ENCODE measurements around the gene NREP.

The NREP gene

GRCh38 chr5:111795142-111795541 lies 38.1 kb upstream of the NREP start:
- Histone ChIP-seq H3K27me3 (ENCODE audit: insufficient read depth, low read depth, severe bottlenecking) (no peaks in the 10 kb centered on the region), H3K36me3 (no peaks in the 10 kb centered on the region), H3K9me3 (ENCODE audit: severe bottlenecking) (no peaks in the 10 kb centered on the region), H3K27ac (no peak overlapping the region), H3K4me3 (ENCODE audit: low read depth, low read length) (no peak overlapping the region)
- no peak for DNase-seq
- TF ChIP-seq CTCF (IDR thresholded peaks at IDR 0.05; ENCODE audit: low read depth, low read length), result no peak

GRCh38 chr5:111792471-111793058 lies 35.6 kb upstream of the NREP start:
- Histone ChIP-seq H3K36me3 (no peaks in the 10 kb centered on the region), H3K27me3 (ENCODE audit: insufficient read depth, low read depth, severe bottlenecking) (no peaks in the 10 kb centered on the region), H3K4me3 (ENCODE audit: low read depth, low read length) (no peak overlapping the region), H3K9me3 (ENCODE audit: severe bottlenecking) (no peaks in the 10 kb centered on the region), H3K27ac (no peak overlapping the region)
- DNase-seq, result no peak
- TF ChIP-seq CTCF (IDR thresholded peaks at IDR 0.05; ENCODE audit: low read depth, low read length), result no peak

- no peaks in the 10 kb centered on the region for H3K9me3 ChIP-seq (ENCODE audit: severe bottlenecking)
- no peaks in the 10 kb centered on the region for H3K27me3 ChIP-seq (ENCODE audit: insufficient read depth, low read depth, severe bottlenecking)
- no peak for TF ChIP-seq CTCF (IDR thresholded peaks at IDR 0.05; ENCODE audit: low read depth, low read length)
- no peak overlapping the region for H3K4me3 ChIP-seq (ENCODE audit: low read depth, low read length)
- H3K27ac ChIP-seq, result no peak overlapping the region
- no peaks in the 10 kb centered on the region for H3K36me3 ChIP-seq
- DNase-seq, result no peak
Observed at GRCh38 chr5:111790295-111790694, 33.3 kb upstream of the NREP start.

GRCh38 chr5:111787006-111787405 lies 30.0 kb upstream of the NREP start:
- Histone ChIP-seq H3K9me3 (ENCODE audit: severe bottlenecking) (no peaks in the 10 kb centered on the region), H3K27ac (no peak overlapping the region), H3K4me3 (ENCODE audit: low read depth, low read length) (no peak overlapping the region), H3K36me3 (no peaks in the 10 kb centered on the region), H3K27me3 (ENCODE audit: insufficient read depth, low read depth, severe bottlenecking) (no peaks in the 10 kb centered on the region)
- DNase-seq, result no peak
- TF ChIP-seq CTCF (IDR thresholded peaks at IDR 0.05; ENCODE audit: low read depth, low read length), result no peak

GRCh38 chr5:111784491-111785181 lies 27.6 kb upstream of the NREP start:
- Histone ChIP-seq H3K4me3 (ENCODE audit: low read depth, low read length) (no peak overlapping the region), H3K9me3 (ENCODE audit: severe bottlenecking) (no peaks in the 10 kb centered on the region), H3K27ac (no peak overlapping the region), H3K36me3 (no peaks in the 10 kb centered on the region), H3K27me3 (ENCODE audit: insufficient read depth, low read depth, severe bottlenecking) (no peaks in the 10 kb centered on the region)
- TF ChIP-seq CTCF (IDR thresholded peaks at IDR 0.05; ENCODE audit: low read depth, low read length), result no peak
- DNase-seq, result no peak

GRCh38 chr5:111783537-111783936 lies 26.5 kb upstream of the NREP start:
- H3K27ac ChIP-seq, result no peak overlapping the region
- no peaks in the 10 kb centered on the region for H3K27me3 ChIP-seq (ENCODE audit: insufficient read depth, low read depth, severe bottlenecking)
- no peaks in the 10 kb centered on the region for H3K36me3 ChIP-seq
- TF ChIP-seq CTCF (IDR thresholded peaks at IDR 0.05; ENCODE audit: low read depth, low read length), result no peak
- no peak overlapping the region for H3K4me3 ChIP-seq (ENCODE audit: low read depth, low read length)
- H3K9me3 ChIP-seq (ENCODE audit: severe bottlenecking), result no peaks in the 10 kb centered on the region
- DNase-seq, result no peak
